ENCODE measurements around the gene VPS35. TPM values are rescaled to one million over a fixed set of nuclear protein-coding genes. Genes with fewer than 3 reads are reported as not detected.
"Not testable (repeated sequence)": the region's sequence is repeated elsewhere in the genome, so short reads cannot be mapped to it uniquely, and the experiment has no call there.

The VPS35 gene
- total RNA-seq, 1 experiment from 2014 or later = 91.1 TPM

DNA sequence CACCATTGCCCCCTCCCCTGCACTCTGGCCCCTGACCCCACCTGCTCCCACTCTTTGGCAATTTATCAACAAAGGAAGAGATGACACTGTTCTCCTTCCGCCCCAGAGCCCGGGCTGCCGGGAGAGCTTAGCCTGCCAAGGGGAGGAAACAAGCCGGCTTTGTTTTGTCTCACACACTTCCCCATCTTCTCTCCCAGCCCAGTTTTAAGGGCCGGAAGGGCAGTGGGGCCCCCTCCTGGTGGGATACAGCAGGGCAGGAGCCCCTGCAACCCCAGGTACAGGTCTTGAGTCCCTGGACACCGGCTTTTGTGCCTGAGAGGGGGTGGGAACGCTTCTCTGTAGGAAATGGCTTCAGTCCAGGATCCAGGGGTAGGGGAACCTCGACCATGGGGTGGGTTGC lies 65.7 kb downstream of the VPS35 start:
- DNase-seq; H3K4me3 ChIP-seq (ENCODE audit: low read length); H3K9me3 ChIP-seq (ENCODE audit: low read length); H4K20me1 ChIP-seq (ENCODE audit: insufficient read depth, low read depth, low read length); H3K27me3 ChIP-seq (ENCODE audit: low read length); H3K4me2 ChIP-seq (ENCODE audit: low read depth, low read length, poor library complexity, severe bottlenecking); H3K27ac ChIP-seq (ENCODE audit: low read length); H3K9ac ChIP-seq (ENCODE audit: low read length); H3K9me2 ChIP-seq (replicated peaks; ENCODE audit: insufficient read depth, low read length); H2AFZ ChIP-seq (ENCODE audit: low read length): not testable (repeated sequence)
- Histone ChIP-seq H3K36me3 (ENCODE audit: insufficient read depth, low read length) (peaks cover 13% of the 10 kb centered on the region; the same call in 1 of the 2 replicates), H3K4me1 (ENCODE audit: low read length) (peaks cover 34% of the 10 kb centered on the region), H3K79me2 (ENCODE audit: low read length) (peaks cover 29% of the 10 kb centered on the region)

DNA sequence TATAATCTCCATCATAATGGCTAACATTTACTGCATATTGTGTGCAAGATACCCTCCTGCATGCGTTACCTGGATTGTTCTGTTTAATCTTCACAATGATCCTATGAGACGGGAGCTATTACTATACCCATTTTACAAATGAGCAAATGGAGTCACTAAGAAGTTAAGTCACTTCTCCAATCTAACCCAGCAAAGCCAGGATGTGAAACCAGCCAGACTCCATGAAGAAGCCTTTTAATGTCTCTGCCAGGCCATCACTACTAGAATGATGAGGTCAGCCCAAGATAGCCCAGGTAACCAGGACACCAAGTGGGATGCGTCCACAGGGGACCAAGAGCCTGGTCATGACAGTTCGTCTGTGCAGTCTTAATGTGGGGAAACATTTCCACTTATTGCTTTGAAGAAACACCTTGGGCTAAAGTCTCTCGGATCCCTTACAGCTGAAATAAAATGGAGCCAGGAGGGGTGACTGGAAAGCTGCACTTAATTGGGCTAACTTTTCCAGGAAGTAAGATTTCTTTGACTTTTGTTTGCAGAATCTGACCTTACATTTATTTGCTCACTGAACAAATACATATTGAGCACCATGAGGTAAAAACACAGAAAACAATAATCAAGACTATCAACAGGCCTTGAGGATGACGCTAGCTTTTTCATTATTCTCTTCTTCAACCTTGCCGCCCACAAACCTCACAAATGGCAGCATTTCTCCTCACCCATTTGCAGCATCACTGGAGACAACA lies 66.9 kb downstream of the VPS35 start:
- H3K27me3 ChIP-seq (ENCODE audit: low read length) = no peaks in the 10 kb centered on the region
- peak; percentile 53 for DNase-seq
- peak overlapping the region; percentile 25; the same call in 1 of the 2 replicates for H3K27ac ChIP-seq (ENCODE audit: low read length)
- H3K9me3 ChIP-seq (ENCODE audit: low read length) = no peaks in the 10 kb centered on the region
- H3K79me2 ChIP-seq (ENCODE audit: low read length) = peaks cover 40% of the 10 kb centered on the region
- no peaks in the 10 kb centered on the region for H4K20me1 ChIP-seq (ENCODE audit: insufficient read depth, low read depth, low read length)
- no peaks in the 10 kb centered on the region for H3K9me2 ChIP-seq (replicated peaks; ENCODE audit: insufficient read depth, low read length)
- peak overlapping the region; percentile 82; the same call in 1 of the 2 replicates for H2AFZ ChIP-seq (ENCODE audit: low read length)
- peak overlapping the region; percentile 85; the same call in 1 of the 2 replicates for H3K4me3 ChIP-seq (ENCODE audit: low read length)
- H3K4me1 ChIP-seq (ENCODE audit: low read length) = peaks cover 45% of the 10 kb centered on the region
- peak overlapping the region; percentile 97 for H3K4me2 ChIP-seq (ENCODE audit: low read depth, low read length, poor library complexity, severe bottlenecking)
- H3K36me3 ChIP-seq (ENCODE audit: insufficient read depth, low read length) = peaks cover 21% of the 10 kb centered on the region; the same call in 1 of the 2 replicates
- no peak overlapping the region for H3K9ac ChIP-seq (ENCODE audit: low read length)

DNA sequence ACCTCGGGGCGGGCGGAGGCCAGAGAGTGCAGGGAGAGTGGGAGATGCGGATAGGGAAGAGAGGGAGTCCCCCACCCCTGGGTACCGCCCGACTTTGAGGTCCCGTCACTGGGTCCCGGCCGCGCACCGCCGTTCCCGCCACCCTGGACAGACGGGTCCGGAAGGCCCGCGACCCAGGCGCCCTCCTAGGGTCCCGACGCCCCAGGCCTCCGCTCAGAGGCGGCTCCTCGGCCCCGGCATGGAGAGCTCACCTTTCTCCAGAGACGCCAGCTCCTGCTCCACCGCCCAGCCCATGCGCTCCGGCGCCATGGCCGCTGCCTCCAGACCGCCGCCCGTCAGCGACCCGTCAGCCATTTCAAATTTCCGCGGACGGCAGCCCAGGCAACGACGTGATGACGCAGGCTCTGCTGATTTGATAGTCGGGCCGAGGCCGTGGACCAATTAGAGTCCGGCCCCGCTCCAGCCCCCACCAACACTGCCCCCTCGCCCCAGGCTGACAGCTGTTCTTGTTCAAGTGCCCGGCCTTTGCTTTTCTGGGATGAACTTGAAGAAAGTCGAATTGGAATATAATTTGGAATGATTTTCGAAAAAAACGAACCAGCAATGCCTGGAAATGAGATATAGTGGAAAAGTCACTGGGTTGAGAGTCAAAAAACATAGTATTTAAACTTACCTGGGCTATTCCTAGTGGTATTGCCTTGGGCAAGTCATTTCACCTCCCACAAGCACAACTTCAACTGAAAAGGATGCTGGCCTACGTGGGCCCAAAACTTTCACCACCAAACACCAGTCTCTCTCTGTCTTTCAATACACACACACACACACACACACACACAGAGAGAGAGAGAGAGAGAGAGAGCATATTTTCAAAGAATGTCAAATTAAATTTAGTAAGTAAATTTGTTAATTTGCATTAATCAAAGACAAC lies 67.7 kb downstream of the VPS35 start, which contains the start of gene SHCBP1:
Gene SHCBP1 (minus strand): TSS at position 374 of the 928 bp plus-strand sequence. CDS start 20 bp downstream, at position 354.
- Histone ChIP-seq H3K36me3 (ENCODE audit: insufficient read depth, low read length) (peaks cover 29% of the 10 kb centered on the region), H3K9ac (ENCODE audit: low read length) (peak within 1 kb of the TSS; percentile 90), H3K4me2 (ENCODE audit: low read depth, low read length, poor library complexity, severe bottlenecking) (peak within 1 kb of the TSS; percentile 97), H3K79me2 (ENCODE audit: low read length) (peaks cover 48% of the 10 kb centered on the region), H4K20me1 (ENCODE audit: insufficient read depth, low read depth, low read length) (no peaks in the 10 kb centered on the region), H3K9me3 (ENCODE audit: low read length) (no peaks in the 10 kb centered on the region), H2AFZ (ENCODE audit: low read length) (peak within 1 kb of the TSS; percentile 82; the same call in 1 of the 2 replicates), H3K27me3 (ENCODE audit: low read length) (no peaks in the 10 kb centered on the region), H3K4me3 (ENCODE audit: low read length) (peak within 1 kb of the TSS; percentile 85), H3K9me2 (replicated peaks; ENCODE audit: insufficient read depth, low read length) (no peaks in the 10 kb centered on the region), H3K27ac (ENCODE audit: low read length) (peak within 1 kb of the TSS; percentile 81), H3K4me1 (ENCODE audit: low read length) (peaks cover 54% of the 10 kb centered on the region)
- DNase-seq = peak; percentile 96

DNA sequence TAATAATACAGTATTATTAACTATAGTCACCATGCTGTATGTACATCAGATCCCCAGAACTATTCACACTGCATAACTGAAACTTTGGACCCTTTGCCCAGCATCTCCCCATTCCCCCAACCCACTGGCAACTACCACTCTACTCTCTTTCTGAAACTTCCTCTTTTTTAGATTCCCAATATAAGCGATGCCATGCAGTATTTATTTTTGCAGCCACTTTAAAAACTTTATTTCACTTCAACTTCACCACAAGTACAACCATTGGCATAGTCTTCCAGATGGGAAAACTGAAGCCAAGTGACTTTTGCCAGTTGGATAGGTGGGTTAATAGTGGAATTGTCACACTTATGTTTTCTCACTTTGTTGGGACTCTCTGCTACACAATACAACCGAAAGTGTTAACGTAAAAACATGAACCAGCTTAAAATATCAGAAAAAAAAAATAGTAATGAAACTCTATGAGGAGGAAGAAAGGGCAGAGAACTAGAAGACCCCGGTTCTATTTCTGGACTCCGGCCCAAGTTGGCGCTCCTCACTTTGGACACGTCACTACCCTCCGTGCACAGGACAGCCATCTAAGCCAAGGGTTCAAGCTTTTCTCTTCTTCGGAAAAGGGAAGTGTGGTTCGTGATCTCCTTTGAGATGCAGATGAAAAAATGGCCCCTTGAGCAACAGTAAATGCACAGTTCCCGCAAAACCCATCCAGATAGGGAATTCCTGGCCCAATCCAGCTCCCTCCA lies 68.5 kb downstream of the VPS35 start:
- H3K4me1 ChIP-seq (ENCODE audit: low read length) = peaks cover 59% of the 10 kb centered on the region
- H3K9me2 ChIP-seq (replicated peaks; ENCODE audit: insufficient read depth, low read length) = no peaks in the 10 kb centered on the region
- peak overlapping the region; percentile 85 for H3K4me3 ChIP-seq (ENCODE audit: low read length)
- no peaks in the 10 kb centered on the region for H3K9me3 ChIP-seq (ENCODE audit: low read length)
- H2AFZ ChIP-seq (ENCODE audit: low read length) = peak overlapping the region; percentile 19; the same call in 1 of the 2 replicates
- H3K9ac ChIP-seq (ENCODE audit: low read length) = peak overlapping the region; percentile 90
- peak overlapping the region; percentile 97 for H3K4me2 ChIP-seq (ENCODE audit: low read depth, low read length, poor library complexity, severe bottlenecking)
- H3K79me2 ChIP-seq (ENCODE audit: low read length) = peaks cover 54% of the 10 kb centered on the region
- peaks cover 35% of the 10 kb centered on the region for H3K36me3 ChIP-seq (ENCODE audit: insufficient read depth, low read length)
- H3K27me3 ChIP-seq (ENCODE audit: low read length) = no peaks in the 10 kb centered on the region
- no peaks in the 10 kb centered on the region for H4K20me1 ChIP-seq (ENCODE audit: insufficient read depth, low read depth, low read length)
- H3K27ac ChIP-seq (ENCODE audit: low read length) = peak overlapping the region; percentile 81
- peak; percentile 86 for DNase-seq

DNA sequence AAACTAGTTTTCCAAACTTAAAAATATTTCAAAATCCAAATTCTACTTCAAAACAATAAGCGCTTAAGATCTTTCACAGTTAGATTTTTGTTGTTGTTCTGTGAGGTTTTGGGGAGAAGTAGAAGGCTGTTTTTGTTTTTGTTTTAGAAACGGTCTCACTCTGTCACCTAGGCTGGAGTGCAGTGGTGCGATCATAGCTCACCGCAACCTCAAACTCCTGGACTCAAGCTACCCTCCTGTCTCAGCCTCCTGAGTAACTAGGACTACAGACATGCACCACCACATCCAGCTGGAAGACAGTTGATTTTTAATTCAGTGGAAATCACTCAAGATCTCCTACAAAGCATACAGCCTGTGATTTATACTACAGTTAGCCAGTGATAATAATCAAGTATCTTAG lies 70.5 kb downstream of the VPS35 start:
- H3K36me3 ChIP-seq (ENCODE audit: insufficient read depth, low read length) = peaks cover 46% of the 10 kb centered on the region
- no peaks in the 10 kb centered on the region for H3K9me3 ChIP-seq (ENCODE audit: low read length)
- H4K20me1 ChIP-seq (ENCODE audit: insufficient read depth, low read depth, low read length) = no peaks in the 10 kb centered on the region
- no peak overlapping the region for H3K27ac ChIP-seq (ENCODE audit: low read length)
- H3K79me2 ChIP-seq (ENCODE audit: low read length) = peaks cover 73% of the 10 kb centered on the region
- H3K4me1 ChIP-seq (ENCODE audit: low read length) = peaks cover 77% of the 10 kb centered on the region
- no peak overlapping the region for H2AFZ ChIP-seq (ENCODE audit: low read length)
- no peak overlapping the region for H3K4me3 ChIP-seq (ENCODE audit: low read length)
- DNase-seq = no peak
- no peaks in the 10 kb centered on the region for H3K27me3 ChIP-seq (ENCODE audit: low read length)
- no peaks in the 10 kb centered on the region for H3K9me2 ChIP-seq (replicated peaks; ENCODE audit: insufficient read depth, low read length)
- H3K9ac ChIP-seq (ENCODE audit: low read length) = no peak overlapping the region
- peak overlapping the region; percentile 97 for H3K4me2 ChIP-seq (ENCODE audit: low read depth, low read length, poor library complexity, severe bottlenecking)

DNA sequence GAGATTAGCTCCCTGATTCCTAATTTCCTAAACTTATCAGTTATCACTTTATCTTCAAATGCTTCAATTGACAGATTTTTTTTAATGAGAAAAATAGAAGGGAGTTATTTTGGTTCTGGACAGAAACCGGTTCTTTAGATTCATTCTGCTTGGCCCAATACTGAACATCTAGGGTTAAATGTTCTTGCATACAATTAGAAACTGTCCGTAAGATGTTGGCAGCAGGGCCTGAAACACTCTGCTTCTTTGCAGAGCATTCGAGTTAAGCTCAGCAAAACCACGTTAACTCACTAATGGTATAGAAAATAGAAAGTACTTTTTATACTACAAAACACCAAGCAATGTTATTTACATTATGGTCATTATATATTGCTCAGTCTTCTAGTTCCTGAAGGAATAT lies 75.0 kb downstream of the VPS35 start:
- H2AFZ ChIP-seq (ENCODE audit: low read length) = no peak overlapping the region
- no peak overlapping the region for H3K9ac ChIP-seq (ENCODE audit: low read length)

DNA sequence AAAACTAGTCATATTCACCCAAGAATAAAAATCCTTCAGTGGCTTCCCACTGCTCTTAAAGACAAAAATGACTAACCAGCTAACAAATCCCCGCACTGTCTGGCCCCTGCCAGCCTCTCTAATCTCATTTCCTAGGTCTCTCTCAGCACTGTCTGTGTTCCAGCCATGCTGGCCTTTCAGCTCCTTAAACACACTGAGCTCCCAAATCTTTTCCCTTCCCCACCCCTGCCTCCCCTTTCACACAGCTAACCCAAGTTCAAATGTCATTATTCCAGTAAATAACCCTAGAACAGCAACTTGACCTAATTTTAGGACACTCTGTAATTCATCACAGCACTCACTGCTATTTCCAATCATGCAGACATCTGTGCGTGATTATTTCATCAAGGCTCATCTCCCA lies 75.6 kb downstream of the VPS35 start:
- no peak overlapping the region for H2AFZ ChIP-seq (ENCODE audit: low read length)
- peak overlapping the region; percentile 53; the same call in 1 of the 2 replicates for H3K27ac ChIP-seq (ENCODE audit: low read length)
- no peaks in the 10 kb centered on the region for H3K9me3 ChIP-seq (ENCODE audit: low read length)
- DNase-seq = no peak
- H3K9me2 ChIP-seq (replicated peaks; ENCODE audit: insufficient read depth, low read length) = no peaks in the 10 kb centered on the region
- no peaks in the 10 kb centered on the region for H3K27me3 ChIP-seq (ENCODE audit: low read length)
- peaks cover 69% of the 10 kb centered on the region for H3K4me1 ChIP-seq (ENCODE audit: low read length)
- peaks cover 57% of the 10 kb centered on the region for H3K36me3 ChIP-seq (ENCODE audit: insufficient read depth, low read length)
- peaks cover 73% of the 10 kb centered on the region for H3K79me2 ChIP-seq (ENCODE audit: low read length)
- no peaks in the 10 kb centered on the region for H4K20me1 ChIP-seq (ENCODE audit: insufficient read depth, low read depth, low read length)
- H3K4me3 ChIP-seq (ENCODE audit: low read length) = no peak overlapping the region
- no peak overlapping the region for H3K4me2 ChIP-seq (ENCODE audit: low read depth, low read length, poor library complexity, severe bottlenecking)
- H3K9ac ChIP-seq (ENCODE audit: low read length) = no peak overlapping the region

More for the DNA sequence above, 75.0 kb downstream of the VPS35 start:
- Histone ChIP-seq H3K4me1 (ENCODE audit: low read length) (peaks cover 69% of the 10 kb centered on the region), H3K79me2 (ENCODE audit: low read length) (peaks cover 79% of the 10 kb centered on the region), H3K9me3 (ENCODE audit: low read length) (no peaks in the 10 kb centered on the region), H4K20me1 (ENCODE audit: insufficient read depth, low read depth, low read length) (no peaks in the 10 kb centered on the region), H3K27me3 (ENCODE audit: low read length) (no peaks in the 10 kb centered on the region), H3K9me2 (replicated peaks; ENCODE audit: insufficient read depth, low read length) (no peaks in the 10 kb centered on the region), H3K27ac (ENCODE audit: low read length) (peak overlapping the region; percentile 53), H3K4me2 (ENCODE audit: low read depth, low read length, poor library complexity, severe bottlenecking) (no peak overlapping the region), H3K4me3 (ENCODE audit: low read length) (no peak overlapping the region), H3K36me3 (ENCODE audit: insufficient read depth, low read length) (peaks cover 63% of the 10 kb centered on the region)
- no peak for DNase-seq
